OCI-LY1 (cell line): Measurements from ENCODE around the gene EPN2.

Source experiments
- H2AFZ ChIP-seq: fragments of 200-600 bp; sonication (generic), shearing (Covaris generic); 2 replicates; pipeline ENCODE4 v1.6.0; 2014; ENCODE audit warnings: antibody characterized with exemption, mild to moderate bottlenecking, low read length
- H3F3A ChIP-seq: fragments of 200-600 bp; sonication (generic), shearing (Covaris generic); 2 replicates; pipeline ENCODE4 v1.6.0; 2014; ENCODE audit warnings: mild to moderate bottlenecking, antibody characterized with exemption, low read length, moderate library complexity; ENCODE audit not compliant: insufficient read depth
- H3K27ac ChIP-seq: fragments of 200-600 bp; sonication (generic); 2 replicates; pipeline ENCODE4 v1.5.1; 2014; ENCODE audit warnings: low read length, mixed run types, mild to moderate bottlenecking, low read depth; ENCODE audit not compliant: poor library complexity, severe bottlenecking
- H3K27me3 ChIP-seq: fragments of 200-600 bp; sonication (generic); 2 replicates; pipeline ENCODE4 v1.6.0; 2014; ENCODE audit warnings: antibody characterized with exemption, mild to moderate bottlenecking, low read length, moderate library complexity; ENCODE audit not compliant: insufficient read depth
- H3K36me3 ChIP-seq: fragments of 200-600 bp; sonication (generic); 2 replicates; pipeline ENCODE4 v1.6.1; 2014; ENCODE audit warnings: mild to moderate bottlenecking, antibody characterized with exemption, low read length, moderate library complexity, mixed read lengths; ENCODE audit not compliant: insufficient read depth
- H3K4me1 ChIP-seq: fragments of 200-600 bp; sonication (generic); 2 replicates; pipeline ENCODE4 v1.5.1; 2014; ENCODE audit warnings: mild to moderate bottlenecking, low read length, moderate library complexity; ENCODE audit not compliant: insufficient read depth, severe bottlenecking
- H3K4me2 ChIP-seq: fragments of 200-600 bp; sonication (generic), shearing (Covaris generic); 2 replicates; pipeline ENCODE4 v1.6.1; 2014; ENCODE audit warnings: low read length
- H3K4me3 ChIP-seq: fragments of 200-600 bp; sonication (generic); 2 replicates; pipeline ENCODE4 v1.5.1; 2014; ENCODE audit warnings: low read length, low read depth, mild to moderate bottlenecking, mixed read lengths; ENCODE audit not compliant: poor library complexity, severe bottlenecking
- H3K79me2 ChIP-seq: fragments of 200-600 bp; shearing (Covaris generic); 2 replicates; pipeline ENCODE4 v1.6.1; 2016; ENCODE audit warnings: mixed run types, low read length, mixed read lengths; ENCODE audit not compliant: insufficient read depth
- H3K9ac ChIP-seq: fragments of 200-600 bp; sonication (generic), shearing (Covaris generic); 2 replicates; pipeline ENCODE4 v1.6.1; 2014; ENCODE audit warnings: mild to moderate bottlenecking, low read length, mixed read lengths
- H3K9me2 ChIP-seq: fragments of 200-600 bp; sonication (generic), shearing (Covaris generic); 2 replicates; pipeline ENCODE4 v1.6.1; 2014; ENCODE audit warnings: low read depth, mild to moderate bottlenecking, low read length, mixed read lengths
- H3K9me3 ChIP-seq: fragments of 200-600 bp; shearing (Covaris generic); 2 replicates; pipeline ENCODE4 v1.6.1; 2014; ENCODE audit warnings: low read length, mixed read lengths
- H4K20me1 ChIP-seq: fragments of 200-600 bp; sonication (generic), shearing (Covaris generic); 2 replicates; pipeline ENCODE4 v1.6.0; 2016; ENCODE audit warnings: mild to moderate bottlenecking, low read length; ENCODE audit not compliant: insufficient read depth
- EZH2 ChIP-seq: fragments of 200-600 bp; sonication (generic), shearing (Covaris generic); IDR thresholded peaks from 2 replicates; pipeline ENCODE4 v1.8.0; 2017; ENCODE audit warnings: borderline replicate concordance, mixed run types, mild to moderate bottlenecking, antibody characterized with exemption, low read length, moderate library complexity, mixed read lengths
- TF ChIP-seq, protein P1 (sequence below): fragments of 200-600 bp; sonication (generic), shearing (Covaris generic); IDR thresholded peaks from 2 replicates; pipeline ENCODE4 v1.5.1; 2017; ENCODE audit warnings: mild to moderate bottlenecking, antibody characterized with exemption, low read length, moderate library complexity, mixed read lengths

Gene EPN2

DNA sequence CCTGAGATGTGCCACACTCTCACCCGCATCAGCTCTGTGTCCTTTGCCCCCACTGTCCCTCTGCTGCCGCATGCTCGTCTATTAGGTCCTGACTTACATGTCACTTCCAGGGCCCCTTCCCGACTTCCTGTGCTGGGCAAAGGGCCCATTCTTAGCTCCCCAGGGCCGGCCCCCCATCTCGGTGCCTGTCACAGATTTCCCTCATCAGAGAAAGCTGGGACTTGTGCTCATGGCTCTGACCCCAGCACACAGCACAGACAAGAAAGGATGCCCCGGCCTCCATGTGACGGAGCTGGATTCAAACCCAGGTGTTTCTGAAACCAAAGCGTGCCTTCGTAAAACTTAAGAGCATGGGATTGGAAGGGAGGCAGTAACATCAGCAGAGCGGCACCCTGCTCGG is 135.3 kb downstream of the EPN2 start:
- H3K79me2 ChIP-seq = no peaks in the 10 kb centered on the region
- TF ChIP-seq EZH2 = no peak
- TF ChIP-seq, protein P1, sequence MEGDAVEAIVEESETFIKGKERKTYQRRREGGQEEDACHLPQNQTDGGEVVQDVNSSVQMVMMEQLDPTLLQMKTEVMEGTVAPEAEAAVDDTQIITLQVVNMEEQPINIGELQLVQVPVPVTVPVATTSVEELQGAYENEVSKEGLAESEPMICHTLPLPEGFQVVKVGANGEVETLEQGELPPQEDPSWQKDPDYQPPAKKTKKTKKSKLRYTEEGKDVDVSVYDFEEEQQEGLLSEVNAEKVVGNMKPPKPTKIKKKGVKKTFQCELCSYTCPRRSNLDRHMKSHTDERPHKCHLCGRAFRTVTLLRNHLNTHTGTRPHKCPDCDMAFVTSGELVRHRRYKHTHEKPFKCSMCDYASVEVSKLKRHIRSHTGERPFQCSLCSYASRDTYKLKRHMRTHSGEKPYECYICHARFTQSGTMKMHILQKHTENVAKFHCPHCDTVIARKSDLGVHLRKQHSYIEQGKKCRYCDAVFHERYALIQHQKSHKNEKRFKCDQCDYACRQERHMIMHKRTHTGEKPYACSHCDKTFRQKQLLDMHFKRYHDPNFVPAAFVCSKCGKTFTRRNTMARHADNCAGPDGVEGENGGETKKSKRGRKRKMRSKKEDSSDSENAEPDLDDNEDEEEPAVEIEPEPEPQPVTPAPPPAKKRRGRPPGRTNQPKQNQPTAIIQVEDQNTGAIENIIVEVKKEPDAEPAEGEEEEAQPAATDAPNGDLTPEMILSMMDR = no peak
- no peaks in the 10 kb centered on the region for H4K20me1 ChIP-seq
- H3K27me3 ChIP-seq = no peaks in the 10 kb centered on the region
- no peak overlapping the region for H2AFZ ChIP-seq
- H3K9me2 ChIP-seq = no peaks in the 10 kb centered on the region
- no peaks in the 10 kb centered on the region for H3F3A ChIP-seq
- no peak overlapping the region for H3K4me3 ChIP-seq
- H3K36me3 ChIP-seq = no peaks in the 10 kb centered on the region
- H3K4me1 ChIP-seq = peaks cover 6% of the 10 kb centered on the region
- H3K4me2 ChIP-seq = no peak overlapping the region
- no peak overlapping the region for H3K27ac ChIP-seq
- no peaks in the 10 kb centered on the region for H3K9me3 ChIP-seq
- H3K9ac ChIP-seq = no peak overlapping the region

DNA sequence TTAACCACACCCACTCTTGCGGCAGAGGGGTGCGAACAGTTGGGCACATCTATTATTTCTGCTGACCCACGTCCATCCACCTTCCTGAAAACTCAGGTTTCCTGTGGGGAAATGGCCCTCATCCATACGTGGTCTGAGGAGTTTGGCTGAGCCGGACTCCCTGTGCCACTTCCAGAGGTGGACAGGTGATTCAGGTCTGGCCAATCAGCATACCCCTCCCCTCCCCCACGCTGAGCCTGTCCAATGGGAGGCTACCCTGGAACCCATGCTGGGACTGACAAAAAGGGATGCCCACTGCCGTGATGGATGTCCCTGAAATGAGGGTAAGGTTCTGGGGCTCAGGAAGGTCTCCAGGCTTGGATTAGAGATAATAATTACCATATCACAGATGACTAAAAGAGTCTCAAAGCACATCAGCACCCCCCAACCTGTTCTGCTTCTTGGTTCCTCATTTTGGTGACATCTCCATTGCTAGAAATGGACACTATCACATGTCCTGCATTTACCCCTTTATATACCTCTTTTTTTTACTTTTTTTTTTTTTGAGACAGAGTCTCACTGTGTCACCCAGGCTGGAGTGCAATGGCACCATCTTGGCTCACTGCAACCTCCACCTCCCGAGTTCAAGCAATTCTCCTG is 135.8 kb downstream of the EPN2 start:
- H2AFZ ChIP-seq = no peak overlapping the region
- TF ChIP-seq, protein P1 = no peak
- no peak for TF ChIP-seq EZH2
- no peak overlapping the region for H3K4me2 ChIP-seq
- H3K9me2 ChIP-seq = no peaks in the 10 kb centered on the region
- no peaks in the 10 kb centered on the region for H3K79me2 ChIP-seq
- no peaks in the 10 kb centered on the region for H3F3A ChIP-seq
- H4K20me1 ChIP-seq = no peaks in the 10 kb centered on the region
- H3K9ac ChIP-seq = no peak overlapping the region
- peaks cover 6% of the 10 kb centered on the region for H3K4me1 ChIP-seq
- no peaks in the 10 kb centered on the region for H3K27me3 ChIP-seq
- no peaks in the 10 kb centered on the region for H3K9me3 ChIP-seq
- no peak overlapping the region for H3K4me3 ChIP-seq
- no peak overlapping the region for H3K27ac ChIP-seq
- no peaks in the 10 kb centered on the region for H3K36me3 ChIP-seq

DNA sequence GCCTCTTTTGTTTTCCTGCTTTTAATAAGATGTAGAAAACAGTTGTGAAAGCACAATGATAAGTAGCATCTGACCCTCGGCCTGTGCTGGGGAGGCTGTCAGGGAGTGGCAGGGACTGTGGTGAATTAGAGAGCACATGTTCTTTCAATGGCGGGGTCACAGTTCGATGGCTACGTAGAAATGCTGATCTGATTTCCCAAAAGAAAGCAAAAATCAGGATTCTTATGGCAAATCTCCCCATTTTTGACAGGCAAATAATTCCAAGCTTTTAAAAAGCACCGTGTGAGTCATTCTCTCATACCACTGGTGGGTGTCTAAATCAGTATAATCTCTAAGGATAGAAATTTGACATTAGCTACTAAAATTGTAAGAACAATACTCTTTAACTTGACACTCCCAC is 137.0 kb downstream of the EPN2 start:
- no peaks in the 10 kb centered on the region for H3K9me3 ChIP-seq
- no peaks in the 10 kb centered on the region for H3K27me3 ChIP-seq
- H2AFZ ChIP-seq = no peak overlapping the region
- H4K20me1 ChIP-seq = no peaks in the 10 kb centered on the region
- H3K4me2 ChIP-seq = no peak overlapping the region
- no peaks in the 10 kb centered on the region for H3K36me3 ChIP-seq
- no peak for TF ChIP-seq EZH2
- TF ChIP-seq, protein P1 = no peak
- H3K9me2 ChIP-seq = no peaks in the 10 kb centered on the region
- peaks cover 12% of the 10 kb centered on the region for H3K4me1 ChIP-seq
- no peak overlapping the region for H3K4me3 ChIP-seq
- no peak overlapping the region for H3K27ac ChIP-seq
- H3K9ac ChIP-seq = no peak overlapping the region
- no peaks in the 10 kb centered on the region for H3F3A ChIP-seq
- no peaks in the 10 kb centered on the region for H3K79me2 ChIP-seq
